ENCODE measurements around the gene VPS51. TPM values are rescaled to one million over a fixed set of nuclear protein-coding genes. Genes with fewer than 3 reads are reported as not detected.
"Not testable (repeated sequence)": the region's sequence is repeated elsewhere in the genome, so short reads cannot be mapped to it uniquely, and the experiment has no call there.

Gene VPS51
- total RNA-seq, 2 donors from 2014 or later: 206 to 360 TPM

DNA sequence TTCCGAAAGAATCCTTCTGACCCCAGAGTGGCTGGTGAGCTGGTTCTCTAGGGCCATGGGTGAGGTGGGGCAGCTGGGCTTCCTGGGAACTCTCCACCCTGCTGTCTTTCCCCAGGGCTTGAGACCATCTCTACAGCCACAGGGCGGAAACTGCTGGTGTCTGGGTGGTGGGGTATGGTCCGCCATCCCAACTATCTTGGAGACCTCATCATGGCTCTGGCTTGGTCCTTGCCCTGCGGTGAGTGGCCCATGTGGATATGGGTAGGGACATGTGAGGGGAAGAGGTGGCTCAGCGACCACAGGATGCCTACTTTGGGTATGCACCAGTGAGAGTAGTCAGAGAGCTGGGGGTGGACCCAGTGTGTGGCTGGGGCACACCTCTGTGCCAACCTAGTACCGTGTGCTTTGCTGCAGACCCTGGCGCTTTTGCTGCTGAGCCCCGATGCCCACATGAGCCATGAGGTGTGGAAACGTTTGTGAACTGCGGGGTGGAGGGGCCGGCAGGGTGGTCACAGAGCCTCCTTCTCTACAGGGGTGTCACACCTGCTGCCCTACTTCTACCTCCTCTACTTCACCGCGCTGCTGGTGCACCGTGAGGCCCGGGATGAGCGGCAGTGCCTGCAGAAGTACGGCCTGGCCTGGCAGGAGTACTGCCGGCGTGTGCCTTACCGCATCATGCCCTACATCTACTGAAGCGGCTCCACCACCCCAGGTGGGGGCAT is 19.5 kb downstream of the VPS51 start:
- 90 to 98% methylated on average over 5 to 21 of the region's 21 CpGs for WGBS, 2 donors
- Histone ChIP-seq H3K9me3 (no peaks in the 10 kb centered on the region), H3K4me3 (no peak overlapping the region), H3K4me1 (peaks cover 66% of the 10 kb centered on the region), H3K36me3 (replicated peaks in 1 of 2; ENCODE audit: insufficient read depth in 1 of 2, low read depth in 2 of 2) (peaks cover 0 to 7% of the 10 kb centered on the region in 2 donors), H3K27ac (peak overlapping the region in 2 of 4 donors; percentile 92 to 94), H3K27me3 (no peaks in the 10 kb centered on the region)
- ATAC-seq: no peak
- peak in 1 of 4 donors; percentile 7 for DNase-seq
- intact Hi-C loops (cut with DNase I): no loop called here
- TF ChIP-seq POLR2A (IDR thresholded peaks at IDR 0.05): no peak
- TF ChIP-seq, protein P1, sequence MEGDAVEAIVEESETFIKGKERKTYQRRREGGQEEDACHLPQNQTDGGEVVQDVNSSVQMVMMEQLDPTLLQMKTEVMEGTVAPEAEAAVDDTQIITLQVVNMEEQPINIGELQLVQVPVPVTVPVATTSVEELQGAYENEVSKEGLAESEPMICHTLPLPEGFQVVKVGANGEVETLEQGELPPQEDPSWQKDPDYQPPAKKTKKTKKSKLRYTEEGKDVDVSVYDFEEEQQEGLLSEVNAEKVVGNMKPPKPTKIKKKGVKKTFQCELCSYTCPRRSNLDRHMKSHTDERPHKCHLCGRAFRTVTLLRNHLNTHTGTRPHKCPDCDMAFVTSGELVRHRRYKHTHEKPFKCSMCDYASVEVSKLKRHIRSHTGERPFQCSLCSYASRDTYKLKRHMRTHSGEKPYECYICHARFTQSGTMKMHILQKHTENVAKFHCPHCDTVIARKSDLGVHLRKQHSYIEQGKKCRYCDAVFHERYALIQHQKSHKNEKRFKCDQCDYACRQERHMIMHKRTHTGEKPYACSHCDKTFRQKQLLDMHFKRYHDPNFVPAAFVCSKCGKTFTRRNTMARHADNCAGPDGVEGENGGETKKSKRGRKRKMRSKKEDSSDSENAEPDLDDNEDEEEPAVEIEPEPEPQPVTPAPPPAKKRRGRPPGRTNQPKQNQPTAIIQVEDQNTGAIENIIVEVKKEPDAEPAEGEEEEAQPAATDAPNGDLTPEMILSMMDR (IDR thresholded peaks at IDR 0.05): no peak

DNA sequence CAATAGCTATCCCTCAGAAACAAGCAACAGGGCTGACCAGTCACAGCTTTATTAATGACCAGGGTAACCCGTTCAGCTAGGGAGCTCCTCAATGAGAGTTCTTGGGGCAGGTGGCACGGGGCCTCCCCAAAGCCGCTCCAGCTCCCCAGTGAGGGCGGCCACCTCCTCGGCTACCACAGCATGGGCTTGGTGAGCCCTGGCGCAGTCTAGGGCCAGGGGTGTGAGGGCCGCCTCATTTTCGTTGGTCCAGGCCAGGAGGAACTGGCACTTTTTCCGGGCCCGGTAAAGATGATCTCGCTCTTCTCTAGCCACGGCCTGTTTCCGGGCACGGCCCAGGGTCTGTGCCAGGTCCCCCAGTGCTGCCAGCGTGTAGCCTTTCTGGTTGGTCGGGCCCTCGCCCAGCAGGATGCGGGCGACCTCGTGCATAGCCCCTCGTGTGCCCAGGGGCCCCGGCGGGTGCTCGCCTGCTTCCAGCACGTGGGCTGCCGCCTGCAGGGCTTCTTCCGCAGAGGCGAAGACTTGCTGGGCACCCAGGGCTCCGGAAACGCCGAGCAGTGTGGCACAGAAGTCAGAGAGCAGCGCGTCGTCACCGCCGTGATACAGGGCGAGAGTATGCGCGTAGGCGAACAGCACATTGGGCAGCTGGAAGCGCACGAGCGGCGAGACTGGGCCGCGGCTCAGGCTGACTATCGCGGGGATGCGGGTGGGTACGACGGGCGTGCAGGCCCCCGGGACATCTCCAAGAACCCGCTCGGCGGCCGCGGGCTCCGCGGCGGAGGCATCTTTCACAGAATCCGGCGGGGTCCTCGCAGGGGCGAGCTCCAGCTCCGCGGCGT is 20.6 kb downstream of the VPS51 start:
- ATAC-seq: no peak
- WGBS, 2 donors: 0 to 12% methylated on average over 2 to 68 of the region's 68 CpGs
- intact Hi-C loops (cut with DNase I): no loop called here
- H3K9me3 ChIP-seq: no peaks in the 10 kb centered on the region
- H3K4me3 ChIP-seq: peak overlapping the region; percentile 52 to 69
- H3K4me1 ChIP-seq: peaks cover 65% of the 10 kb centered on the region
- peak overlapping the region; percentile 71 to 96 (median 91) for H3K27ac ChIP-seq
- peaks cover 0 to 7% of the 10 kb centered on the region in 2 donors for H3K36me3 ChIP-seq (replicated peaks in 1 of 2; ENCODE audit: insufficient read depth in 1 of 2, low read depth in 2 of 2)
- DNase-seq: peak in 3 of 4 donors; percentile 47 to 64 (median 54)
- no peak for TF ChIP-seq POLR2A (IDR thresholded peaks at IDR 0.05)
- TF ChIP-seq, protein P1 (IDR thresholded peaks at IDR 0.05): no peak
- no peaks in the 10 kb centered on the region for H3K27me3 ChIP-seq

DNA sequence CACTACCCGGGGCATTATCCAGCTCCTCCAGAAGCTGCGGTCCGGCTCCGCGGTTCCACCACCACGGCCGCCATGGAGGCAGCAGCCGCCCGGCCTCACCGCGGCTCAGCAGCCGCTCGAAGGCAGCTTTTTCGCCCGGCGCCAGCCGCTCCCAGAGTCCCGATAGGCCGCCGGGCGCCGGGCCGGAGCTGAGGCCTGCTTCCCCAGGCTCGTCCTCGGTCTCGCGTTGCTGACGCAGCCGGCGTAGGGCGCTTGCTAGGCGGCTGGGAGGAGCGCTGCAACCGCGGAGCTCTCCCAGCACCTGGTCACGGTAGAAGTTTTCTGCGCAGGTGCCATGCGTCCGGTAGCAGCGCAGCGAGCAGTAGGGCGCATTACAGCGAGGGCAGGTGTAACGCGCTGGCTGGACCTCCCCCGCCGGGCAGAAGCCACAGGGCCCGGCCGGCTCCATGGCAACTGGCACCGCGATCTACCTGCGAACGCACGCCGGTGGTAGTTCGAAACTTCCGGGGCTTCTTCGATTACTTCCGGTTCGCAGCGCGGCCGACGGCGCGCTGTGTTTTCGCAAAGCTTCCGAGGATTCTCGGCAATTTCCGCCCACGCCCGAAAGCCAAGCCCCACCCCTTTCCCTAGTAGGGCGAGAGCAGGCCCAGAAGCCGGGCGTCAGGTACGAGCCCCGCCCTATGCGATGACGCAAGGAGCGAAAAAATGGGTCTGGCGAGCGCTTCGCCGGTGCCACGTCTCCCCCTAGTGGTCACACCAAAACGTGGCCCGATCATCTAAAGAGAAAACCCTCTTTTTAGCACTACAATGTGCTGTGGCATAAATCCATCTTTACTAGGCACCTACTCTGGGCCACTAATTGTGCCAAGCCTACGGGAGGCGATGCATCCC is 21.4 kb downstream of the VPS51 start, which contains the start of gene ZNHIT2:
Gene ZNHIT2 (minus strand): TSS at position 496 of the 891 bp plus-strand sequence. CDS start 48 bp downstream, at position 448.
- TF ChIP-seq POLR2A (IDR thresholded peaks at IDR 0.05): peak; percentile 73 to 92 (median 90)
- TF ChIP-seq, protein P1 (IDR thresholded peaks at IDR 0.05): peak; percentile 90 to 99 (median 97)
- Histone ChIP-seq H3K27me3 (no peaks in the 10 kb centered on the region), H3K9me3 (no peaks in the 10 kb centered on the region), H3K4me1 (peaks cover 61% of the 10 kb centered on the region), H3K36me3 (replicated peaks in 1 of 2; ENCODE audit: insufficient read depth in 1 of 2, low read depth in 2 of 2) (peaks cover 0 to 7% of the 10 kb centered on the region in 2 donors), H3K27ac (peak within 1 kb of the TSS; percentile 71 to 96 (median 91)), H3K4me3 (peak within 1 kb of the TSS; percentile 52 to 69)
- DNase-seq: peak; percentile 100
- peak; percentile 83 for ATAC-seq
- intact Hi-C loops (cut with DNase I): no loop called here
- 0% methylated on average over 18 to 87 of the region's 89 CpGs for WGBS, 2 donors

DNA sequence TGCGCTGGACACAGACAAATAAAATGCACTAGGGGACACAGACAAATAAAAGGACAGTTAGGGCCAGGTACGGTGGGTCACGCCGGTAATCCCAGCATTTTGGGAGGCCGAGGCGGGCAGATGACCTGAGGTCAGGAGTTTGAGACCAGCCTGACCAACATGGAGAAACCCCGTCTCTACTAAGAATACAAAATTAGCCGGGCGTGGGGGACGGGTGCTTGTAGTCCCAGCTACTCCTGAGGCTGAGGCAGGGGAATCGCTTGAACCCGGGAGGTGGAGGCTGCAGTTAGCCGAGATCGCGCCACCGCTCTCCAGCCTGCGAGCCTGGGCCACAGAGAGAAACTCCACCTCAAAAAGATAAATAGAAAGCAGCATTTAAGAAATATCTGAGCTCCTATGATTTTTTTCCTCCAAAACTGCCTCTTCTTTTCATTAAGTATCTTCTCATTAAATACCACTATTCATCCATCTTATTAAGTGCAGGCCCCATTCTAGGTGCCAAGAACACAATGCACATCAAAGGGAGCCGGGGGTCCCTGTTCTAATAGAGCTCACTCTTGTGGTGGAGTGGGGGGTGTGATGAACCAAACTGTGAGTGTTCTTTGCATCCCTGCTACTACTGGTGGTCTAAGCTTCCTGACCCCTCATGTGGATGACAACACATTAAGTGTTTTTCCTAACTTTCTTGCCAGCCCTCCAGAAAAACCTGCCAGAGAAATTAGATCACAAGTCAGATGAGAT is 22.3 kb downstream of the VPS51 start:
- H3K4me1 ChIP-seq: peaks cover 61% of the 10 kb centered on the region
- ATAC-seq: no peak
- intact Hi-C loops (cut with DNase I): no loop called here
- no peaks in the 10 kb centered on the region for H3K27me3 ChIP-seq
- no peak overlapping the region for H3K4me3 ChIP-seq
- peak overlapping the region; percentile 1 to 96 (median 66) for H3K27ac ChIP-seq
- H3K9me3 ChIP-seq: no peaks in the 10 kb centered on the region
- DNase-seq: peak in 1 of 4 donors; percentile 9
- peaks cover 0 to 7% of the 10 kb centered on the region in 2 donors for H3K36me3 ChIP-seq (replicated peaks in 1 of 2; ENCODE audit: insufficient read depth in 1 of 2, low read depth in 2 of 2)
- WGBS, 2 donors: 75 to 76% methylated on average over 18 of the region's 18 CpGs
- TF ChIP-seq POLR2A (IDR thresholded peaks at IDR 0.05): no peak
- TF ChIP-seq, protein P1 (IDR thresholded peaks at IDR 0.05): no peak

DNA sequence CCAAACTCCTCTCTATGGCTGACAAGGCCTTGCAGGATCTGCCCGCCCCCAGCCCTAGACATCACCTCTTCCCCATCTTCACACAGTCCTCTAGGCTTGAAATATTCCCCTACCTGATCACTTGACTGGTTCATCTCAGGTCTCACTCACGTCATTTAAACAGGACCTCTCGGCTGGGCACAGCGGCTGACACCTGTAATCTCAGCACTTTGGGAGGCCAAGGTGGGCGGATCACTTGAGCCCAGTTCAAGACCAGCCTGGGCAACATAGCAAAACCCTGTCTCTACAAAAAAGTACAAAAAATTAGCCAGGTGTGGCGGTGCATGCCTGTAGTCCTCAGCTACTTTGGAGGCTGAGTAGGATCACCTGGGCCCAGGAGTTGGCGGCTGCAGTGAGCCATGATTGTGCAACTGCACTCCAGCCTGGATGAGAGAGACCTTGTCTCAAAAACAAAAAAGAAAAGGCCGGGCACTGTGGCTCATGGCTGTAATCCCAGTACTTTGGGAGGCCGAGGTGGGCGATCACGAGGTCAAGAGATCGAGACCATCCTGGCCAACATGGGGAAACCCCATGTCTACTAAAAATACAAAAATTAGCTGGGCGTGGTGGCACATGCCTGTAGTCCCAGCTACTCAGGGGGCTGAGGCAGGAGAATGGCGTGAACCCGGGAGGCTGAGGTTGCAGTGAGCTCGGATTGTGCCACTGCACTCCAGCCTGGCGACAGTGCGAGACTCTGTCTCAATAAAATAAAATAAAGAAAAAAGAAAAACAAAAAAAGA is 23.1 kb downstream of the VPS51 start:
- intact Hi-C loops (cut with DNase I); ATAC-seq; H3K27me3 ChIP-seq; H3K9me3 ChIP-seq; H3K4me3 ChIP-seq; H3K36me3 ChIP-seq (replicated peaks in 1 of 2; ENCODE audit: insufficient read depth in 1 of 2, low read depth in 2 of 2): not testable (repeated sequence)
- peak overlapping the region in 2 of 4 donors; percentile 94 to 96 for H3K27ac ChIP-seq
- peak in 1 of 4 donors; percentile 0 for DNase-seq
- peaks cover 61% of the 10 kb centered on the region for H3K4me1 ChIP-seq
- WGBS, 2 donors: 74 to 78% methylated on average over 18 of the region's 18 CpGs
